ENCODE data around the gene SLC41A3. TPM values are rescaled to one million over a fixed set of nuclear protein-coding genes. Genes with fewer than 3 reads are reported as not detected.

Gene SLC41A3
- total and polyA plus RNA-seq, 2 of the 4 experiments (the other 2 are of a cell fraction) = 30.5 to 43.5 TPM

GRCh38 chr3:126126811-126127431 lies 43.0 kb upstream of the SLC41A3 start:
- Histone ChIP-seq H3K9me3 (ENCODE audit: control insufficient read depth, insufficient read depth, low read length) (no peaks in the 10 kb centered on the region), H3K27me3 (ENCODE audit: control insufficient read depth, insufficient read depth, low read length) (peaks cover 41% of the 10 kb centered on the region), H3K9ac (ENCODE audit: low read depth, low read length) (no peak overlapping the region), H4K8ac (ENCODE audit: low read depth in 2 of 2, low read length in 2 of 2) (no peak overlapping the region), H3K4me1 (ENCODE audit: control insufficient read depth, insufficient read depth, low read length) (no peaks in the 10 kb centered on the region), H3K79me1 (ENCODE audit: low read depth in 1 of 2, low read length in 2 of 2) (no peaks in the 10 kb centered on the region), H3K18ac (ENCODE audit: low read depth, low read length) (no peak overlapping the region), H2AK5ac (ENCODE audit: low read depth, low read length) (no peak overlapping the region), H3K56ac (ENCODE audit: extremely low read depth, insufficient read depth, low read length) (no peak overlapping the region), H3K36me3 (ENCODE audit: control insufficient read depth, insufficient read depth, low read length) (no peaks in the 10 kb centered on the region), H2AK9ac (replicated peaks; ENCODE audit: low read depth, low read length, poor library complexity) (no peak overlapping the region), H4K91ac (ENCODE audit: insufficient read depth, low read depth, low read length) (no peak overlapping the region), H3K9me1 (ENCODE audit: insufficient read depth, low read length) (no peaks in the 10 kb centered on the region), H4K20me1 (ENCODE audit: insufficient read depth, low read length) (no peaks in the 10 kb centered on the region), H3K23ac (ENCODE audit: low read depth, low read length) (no peak overlapping the region), H2BK5ac (ENCODE audit: low read depth, low read length, poor library complexity, severe bottlenecking) (no peak overlapping the region), H2BK15ac (ENCODE audit: low read depth, low read length) (no peak overlapping the region), H3K14ac (replicated peaks; ENCODE audit: low read depth, low read length) (no peak overlapping the region), H3K27ac (ENCODE audit: insufficient read depth, low read length) (no peak overlapping the region), H4K5ac (ENCODE audit: low read depth, low read length) (no peak overlapping the region), H3K4me3 (ENCODE audit: insufficient read depth, low read depth, low read length) (no peak overlapping the region), H3K4me2 (ENCODE audit: low read depth, low read length) (no peak overlapping the region), H2AFZ (replicated peaks; ENCODE audit: low read length, poor library complexity) (no peak overlapping the region), H3K4ac (ENCODE audit: low read depth, low read length) (no peak overlapping the region), H2BK20ac (ENCODE audit: low read depth, low read length) (no peak overlapping the region), H2BK120ac (ENCODE audit: low read depth, low read length) (no peak overlapping the region)
- in situ Hi-C loops (cut with MboI; ENCODE audit: low sequenced_read_pairs) = no loop called here
- no TSS peak for BruUV-seq (replicated peaks)
- intact Hi-C loops (cut with micrococcal nuclease) = no loop called here
- POLR2A ChIA-PET (ENCODE audit: unreplicated experiment) = no interaction called here
- CTCF ChIA-PET = interaction anchor here (1.0 kb wide), 1 partner anchor 262 kb away, joined by 3 read pairs; no protein-coding TSS in a partner anchor
- ATAC-seq (ENCODE audit: low read depth) = no peak
- WGBS, 2 experiments (ENCODE audit: extremely low coverage in 2 of 2, insufficient read length in 1 of 2) = 48% methylated on average over 5 of the region's 10 CpGs; no CpG with 5 or more reads in 1 of the 2 experiments
- TF ChIP-seq MAZ (IDR thresholded peaks at IDR 0.05; ENCODE audit: borderline replicate concordance, low read depth, low read length) = no peak
- TF ChIP-seq RCOR1 (IDR thresholded peaks at IDR 0.05; ENCODE audit: insufficient replicate concordance, low read length) = no peak
- no peak for TF ChIP-seq CTCF (conservative IDR thresholded peaks at IDR 0.05; ENCODE audit: low read depth, low read length)
- no peak for TF ChIP-seq RAD21 (IDR thresholded peaks at IDR 0.05; ENCODE audit: low read length)
- no peak for TF ChIP-seq SMC3 (IDR thresholded peaks at IDR 0.05; ENCODE audit: low read depth, low read length)
- TF ChIP-seq BHLHE40 (IDR thresholded peaks at IDR 0.05; ENCODE audit: low read depth, low read length) = no peak
- TF ChIP-seq POLR2A (IDR thresholded peaks at IDR 0.05; ENCODE audit: low read depth, low read length) = no peak
- no peak for TF ChIP-seq CEBPB (IDR thresholded peaks at IDR 0.05; ENCODE audit: low read depth, low read length)
- TF ChIP-seq CHD1 (IDR thresholded peaks at IDR 0.05; ENCODE audit: low read depth, low read length) = no peak
- no peak for TF ChIP-seq NFE2L2 (IDR thresholded peaks at IDR 0.05; ENCODE audit: low read depth, low read length)
- dilution Hi-C loops (cut with HindIII; ENCODE audit: low sequenced_read_pairs, unreplicated experiment) = no loop called here
- DNase-seq = no peak

All from IMR-90 (cell line).